ENCODE measurements around the gene CYP27B1. TPM values are rescaled to one million over a fixed set of nuclear protein-coding genes. Genes with fewer than 3 reads are reported as not detected.

The CYP27B1 gene
- total RNA-seq, 1 donor from 2014 or later = 2.0 TPM

- no peaks in the 10 kb centered on the region for H3K27me3 ChIP-seq
- peaks cover 26% of the 10 kb centered on the region for H3K4me1 ChIP-seq
- no peak for TF ChIP-seq CTCF (IDR thresholded peaks at IDR 0.05)
- H3K9me3 ChIP-seq = no peaks in the 10 kb centered on the region
- H3K27ac ChIP-seq = no peak overlapping the region
- ATAC-seq = no peak
- H3K4me3 ChIP-seq = no peak overlapping the region
- DNase-seq = no peak
- H3K36me3 ChIP-seq = peaks cover 43% of the 10 kb centered on the region
- intact Hi-C loops (cut with DNase I) = no loop called here
Measured at GRCh38 chr12:57813111-57813970, 46.5 kb upstream of the CYP27B1 start.

GRCh38 chr12:57811028-57811755 lies 44.3 kb upstream of the CYP27B1 start:
- intact Hi-C loops (cut with DNase I) = no loop called here
- ATAC-seq (no peak), DNase-seq (no peak)
- H3K27ac ChIP-seq = no peak overlapping the region
- peaks cover 11% of the 10 kb centered on the region for H3K4me1 ChIP-seq
- H3K9me3 ChIP-seq = no peaks in the 10 kb centered on the region
- no peaks in the 10 kb centered on the region for H3K27me3 ChIP-seq
- no peak for TF ChIP-seq CTCF (IDR thresholded peaks at IDR 0.05)
- no peak overlapping the region for H3K4me3 ChIP-seq
- peaks cover 64% of the 10 kb centered on the region for H3K36me3 ChIP-seq

- intact Hi-C loops (cut with DNase I) = no loop called here
Measured at GRCh38 chr12:57810450-57810849, 43.6 kb upstream of the CYP27B1 start.

GRCh38 chr12:57809425-57809824 lies 42.5 kb upstream of the CYP27B1 start:
- TF ChIP-seq CTCF (IDR thresholded peaks at IDR 0.05) = no peak
- H3K4me3 ChIP-seq = no peak overlapping the region
- ATAC-seq = no peak

More at GRCh38 chr12:57810450-57810849, 43.6 kb upstream of the CYP27B1 start:
- H3K4me1 ChIP-seq = peaks cover 3% of the 10 kb centered on the region
- TF ChIP-seq CTCF (IDR thresholded peaks at IDR 0.05) = no peak
- ATAC-seq = no peak
- no peak for DNase-seq
- H3K27me3 ChIP-seq = no peaks in the 10 kb centered on the region
- peaks cover 68% of the 10 kb centered on the region for H3K36me3 ChIP-seq
- no peaks in the 10 kb centered on the region for H3K9me3 ChIP-seq
- H3K4me3 ChIP-seq = no peak overlapping the region
- H3K27ac ChIP-seq = no peak overlapping the region

GRCh38 chr12:57808351-57808750 lies 41.5 kb upstream of the CYP27B1 start:
- intact Hi-C loops (cut with DNase I) = no loop called here
- ATAC-seq = no peak
- no peak overlapping the region for H3K27ac ChIP-seq
- TF ChIP-seq CTCF (IDR thresholded peaks at IDR 0.05) = no peak
- peaks cover 86% of the 10 kb centered on the region for H3K36me3 ChIP-seq
- H3K4me3 ChIP-seq = no peak overlapping the region
- H3K9me3 ChIP-seq = no peaks in the 10 kb centered on the region
- DNase-seq = no peak
- H3K4me1 ChIP-seq = no peaks in the 10 kb centered on the region
- H3K27me3 ChIP-seq = no peaks in the 10 kb centered on the region

More at GRCh38 chr12:57809425-57809824, 42.5 kb upstream of the CYP27B1 start:
- no peak for DNase-seq
- intact Hi-C loops (cut with DNase I) = no loop called here
- Histone ChIP-seq H3K36me3 (peaks cover 77% of the 10 kb centered on the region), H3K4me1 (no peaks in the 10 kb centered on the region), H3K27me3 (no peaks in the 10 kb centered on the region), H3K27ac (no peak overlapping the region), H3K9me3 (no peaks in the 10 kb centered on the region)

Measured in upper lobe of right lung (tissue), 1 donor.